HG03039 (cell line): ENCODE results near the gene OPRM1.

Experiments
- ATAC-seq: cut with Tn5 transposase; IDR thresholded peaks from one replicate; pipeline ENCODE4 v1.9.1; 2021; ENCODE audit warnings: mild to moderate bottlenecking, moderate library complexity; ENCODE audit not compliant: unreplicated experiment

Gene OPRM1

GRCh38 chr6:154080461-154081189 is 41.6 kb downstream of the OPRM1 start:
- ATAC-seq = no peak

DNA sequence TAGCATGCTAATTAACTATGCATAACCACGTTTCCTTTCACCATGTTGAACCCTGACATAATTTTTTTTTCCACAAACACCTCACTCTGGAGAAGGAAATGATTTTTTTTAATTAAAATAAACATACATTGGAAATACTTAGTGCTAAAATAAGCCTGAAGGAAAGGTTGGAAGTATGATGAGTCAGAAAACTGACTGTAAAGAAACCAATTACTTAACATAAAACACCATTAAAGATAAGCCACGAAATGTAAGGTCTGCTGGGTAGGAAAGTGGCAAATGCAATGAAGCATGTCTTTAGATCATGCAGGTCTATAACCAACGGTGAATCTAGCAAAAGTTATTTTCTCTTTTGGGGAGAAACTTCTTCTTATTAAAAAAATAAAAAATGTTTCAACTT is 47.5 kb downstream of the OPRM1 start:
- no peak for ATAC-seq

- no peak for ATAC-seq
Measured at GRCh38 chr6:154092326-154092962, 53.4 kb downstream of the OPRM1 start.

- ATAC-seq = no peak
Measured at GRCh38 chr6:154093231-154094044, 54.4 kb downstream of the OPRM1 start.

DNA sequence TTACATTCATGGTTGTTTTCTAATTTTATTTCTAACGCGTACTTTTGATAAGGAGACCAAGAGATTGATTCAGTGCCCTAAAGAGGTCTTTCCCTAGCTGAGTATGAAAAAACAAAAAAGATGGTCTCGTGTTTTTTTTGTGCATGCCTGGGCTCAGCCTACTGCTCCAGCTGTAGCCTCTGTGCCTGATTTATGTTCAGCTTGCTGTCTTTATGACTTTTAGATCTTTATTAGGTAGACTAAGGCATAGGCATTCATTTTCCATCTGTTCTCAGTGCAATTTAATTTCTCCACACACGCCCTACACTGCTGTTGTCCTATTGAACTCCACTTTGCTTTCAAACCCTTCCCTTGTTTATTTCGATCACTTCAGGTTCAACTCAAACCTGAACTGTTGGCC is 56.5 kb downstream of the OPRM1 start:
- ATAC-seq = no peak

GRCh38 chr6:154096316-154096715 is 57.3 kb downstream of the OPRM1 start:
- ATAC-seq = no peak

DNA sequence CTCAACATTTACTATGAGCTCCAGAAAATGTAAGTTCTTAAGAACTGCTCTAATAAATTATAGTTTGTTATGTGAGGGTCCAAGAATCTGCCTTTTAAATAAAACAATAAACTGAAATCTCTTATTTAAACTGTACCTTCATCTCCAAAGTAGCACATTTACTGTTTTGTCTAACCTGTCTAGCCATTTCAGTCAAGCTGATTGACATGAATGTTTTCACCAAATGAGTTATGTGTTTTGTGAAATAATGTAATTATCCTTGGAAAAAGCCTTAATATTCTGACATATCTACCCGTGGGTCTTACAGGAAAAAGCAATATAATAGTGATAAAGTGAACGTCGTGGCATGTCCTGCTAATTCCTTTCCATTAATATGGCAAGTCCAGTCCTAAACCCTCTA is 57.8 kb downstream of the OPRM1 start:
- ATAC-seq = no peak

GRCh38 chr6:154099211-154099610 is 60.2 kb downstream of the OPRM1 start:
- ATAC-seq = no peak

DNA sequence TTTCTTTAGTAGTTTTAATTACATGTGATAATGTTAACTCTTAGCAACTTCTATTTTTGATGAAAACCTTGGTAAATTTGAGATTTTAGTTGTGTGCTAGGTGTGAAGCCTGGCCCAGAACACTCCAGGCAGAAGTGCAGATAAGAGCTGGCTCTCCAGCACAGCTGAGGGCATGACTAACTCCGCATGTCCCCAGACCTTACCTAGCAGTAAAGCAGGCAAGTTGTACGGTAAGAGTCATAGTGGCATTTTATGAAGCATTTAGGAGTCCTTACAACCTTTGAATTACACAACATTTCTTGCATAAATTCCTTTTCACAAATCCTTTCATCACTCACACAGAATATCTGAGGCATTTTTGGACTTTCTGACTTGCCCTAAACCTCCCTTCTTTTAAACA is 67.2 kb downstream of the OPRM1 start:
- ATAC-seq = no peak

GRCh38 chr6:154111025-154111424 is 72.0 kb downstream of the OPRM1 start:
- no peak for ATAC-seq

DNA sequence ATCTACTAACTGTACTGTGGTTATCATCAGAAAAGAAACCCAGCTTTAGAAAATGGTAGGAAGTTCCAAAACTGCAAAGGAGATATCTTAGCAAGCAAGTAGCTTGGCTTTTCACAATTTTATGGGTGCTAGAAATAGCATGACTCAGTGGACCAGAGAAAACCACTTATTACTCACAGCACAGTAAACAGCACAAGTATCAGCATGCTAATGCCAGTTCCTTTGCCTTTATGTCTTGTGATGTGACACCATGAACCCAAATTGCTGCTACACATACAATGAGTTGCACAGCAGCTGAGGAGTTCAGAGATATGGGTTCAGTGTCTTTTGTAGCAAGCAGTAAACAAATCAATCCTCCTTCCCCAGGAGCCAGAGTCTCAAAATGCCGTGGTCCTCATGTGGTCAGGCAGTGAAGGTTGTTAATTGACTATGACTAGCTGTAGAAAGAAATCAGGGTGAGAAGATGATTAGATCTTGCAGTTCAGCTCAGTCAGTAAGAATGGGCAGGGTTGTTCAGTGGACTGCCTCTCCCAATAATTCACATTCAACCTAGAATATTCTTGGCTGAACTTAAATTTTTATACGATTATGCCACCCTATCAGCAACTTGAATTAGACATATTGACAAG is 73.3 kb downstream of the OPRM1 start:
- no peak for ATAC-seq

DNA sequence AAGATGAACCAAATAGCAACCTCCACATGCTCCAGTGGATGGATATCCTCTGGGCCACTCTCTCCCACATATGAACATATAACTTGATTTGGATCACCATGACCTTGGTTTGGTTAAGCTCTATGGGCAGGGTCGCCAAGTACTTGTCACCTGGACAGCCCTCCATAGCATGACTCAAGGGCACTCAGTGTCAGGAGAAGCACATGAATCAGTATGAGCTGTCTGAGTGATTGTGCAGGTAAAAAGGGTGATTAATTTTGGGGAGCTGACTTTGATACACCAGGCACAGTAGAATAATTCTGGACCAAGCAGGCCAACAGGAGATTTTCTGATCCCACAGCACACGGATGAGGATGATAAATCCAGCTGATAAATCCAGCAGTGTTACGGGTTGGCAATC is 74.4 kb downstream of the OPRM1 start:
- ATAC-seq = no peak

DNA sequence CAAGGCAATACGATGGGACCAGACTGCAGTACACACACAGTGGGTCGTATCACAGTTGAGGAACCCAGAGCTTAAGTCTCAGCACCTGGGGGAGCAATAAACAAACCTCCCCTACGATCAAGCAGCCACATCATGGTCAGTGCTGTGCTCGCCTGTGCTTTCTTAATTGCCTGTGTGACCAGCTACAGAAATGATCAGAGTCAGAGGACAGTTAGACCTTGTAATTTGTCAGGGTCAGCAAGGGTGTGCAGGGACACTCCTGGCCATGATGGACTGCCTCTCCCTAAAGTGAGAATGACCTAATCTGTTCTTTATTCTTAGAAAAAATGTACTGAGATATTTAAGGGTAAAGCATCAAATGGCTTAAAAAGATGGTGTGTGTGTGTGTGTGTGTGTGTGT is 78.4 kb downstream of the OPRM1 start:
- no peak for ATAC-seq

GRCh38 chr6:154122195-154122925 is 83.3 kb downstream of the OPRM1 start:
- no peak for ATAC-seq

DNA sequence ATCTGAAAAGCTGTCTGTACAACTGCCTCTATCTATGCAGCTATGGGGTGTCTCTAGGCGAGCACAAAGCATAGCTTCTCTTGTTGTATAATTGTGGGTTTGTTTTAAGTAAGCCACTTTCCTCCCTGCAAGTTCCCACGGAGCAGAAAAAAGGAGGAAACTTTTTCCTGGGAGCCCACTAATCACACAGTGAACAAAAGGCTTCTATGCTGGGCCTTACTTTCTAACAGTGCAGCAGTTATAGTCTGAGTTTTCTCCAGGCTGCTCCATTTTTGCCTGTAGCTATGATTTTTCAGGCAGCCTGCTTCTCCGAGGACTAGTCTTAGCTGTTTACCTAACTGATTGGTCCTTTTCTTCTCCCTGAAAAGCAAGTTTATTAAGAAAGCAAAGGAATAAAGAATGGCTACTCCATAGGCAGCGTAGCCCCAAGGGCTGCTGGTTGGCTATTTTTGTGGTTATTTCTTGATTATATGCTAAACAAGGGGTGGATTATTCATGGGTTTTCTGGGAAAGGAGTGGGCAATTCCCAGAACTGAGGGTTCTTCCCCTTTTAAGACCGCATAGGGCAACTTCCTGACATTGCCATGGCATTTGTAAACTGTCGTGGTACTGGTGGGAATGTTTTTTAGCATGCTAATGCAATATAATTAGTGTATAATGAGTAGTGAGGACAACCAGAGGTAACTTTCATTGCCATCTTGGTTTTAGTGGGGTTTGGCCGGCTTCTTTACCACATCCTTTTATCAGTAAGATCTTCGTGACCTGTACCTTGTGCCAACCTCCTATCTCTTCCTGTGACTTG is 84.3 kb downstream of the OPRM1 start:
- no peak for ATAC-seq

DNA sequence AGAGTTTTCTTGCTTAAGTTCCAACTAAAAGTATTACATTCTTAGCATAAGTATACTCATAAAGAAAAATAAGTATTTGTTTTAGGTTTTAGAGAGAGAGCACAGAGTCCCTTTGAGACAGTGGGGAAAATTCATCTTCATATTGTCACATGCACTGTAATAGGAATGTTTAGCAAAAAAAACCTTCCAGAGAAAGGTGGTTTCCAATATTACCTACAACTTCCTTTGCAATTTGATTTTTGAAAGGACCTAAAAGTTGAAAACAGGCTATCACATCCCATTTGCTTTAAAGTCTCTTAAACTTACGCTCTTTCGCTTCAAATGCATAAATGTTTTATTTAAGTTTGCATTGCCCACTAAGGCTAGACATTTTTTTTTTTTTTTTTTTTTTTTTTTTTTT is 86.4 kb downstream of the OPRM1 start:
- ATAC-seq = no peak

- no peak for ATAC-seq
Measured at GRCh38 chr6:154127657-154128056, 88.6 kb downstream of the OPRM1 start.

- ATAC-seq = no peak
Measured at GRCh38 chr6:154134471-154135147, 95.6 kb downstream of the OPRM1 start.

DNA sequence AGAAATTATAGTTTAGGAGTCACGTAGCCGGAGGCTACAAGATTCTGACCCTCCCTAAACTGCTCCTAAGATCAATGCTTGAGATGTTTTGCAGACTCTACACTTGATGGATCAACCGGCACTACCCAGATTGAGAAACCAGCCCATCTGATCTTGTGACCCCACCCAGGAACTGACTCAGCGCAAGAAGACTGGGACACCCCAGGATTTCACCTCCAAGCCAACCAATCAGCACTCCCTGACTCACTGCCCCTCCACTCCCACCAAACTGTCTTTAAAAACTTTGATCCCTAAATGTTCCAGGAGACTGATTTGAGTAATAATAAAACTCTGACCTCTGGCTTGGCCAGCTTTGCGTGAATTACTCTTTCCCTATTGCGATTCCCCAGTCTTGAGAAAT is 99.8 kb downstream of the OPRM1 start:
- no peak for ATAC-seq
